ENCODE results near the gene PFKFB2. TPM values are rescaled to one million over a fixed set of nuclear protein-coding genes. Genes with fewer than 3 reads are reported as not detected.
A peak's percentile ranks its signal among the peaks of the same experiment; 100 is the strongest.

The PFKFB2 gene
- total RNA-seq, 2 experiments from 2014 or later = 3.2 to 4.0 TPM

GRCh38 chr1:207024202-207025145 lies 28.6 kb upstream of the PFKFB2 start:
- H3K4me3 Mint-ChIP-seq = no peak overlapping the region
- intact Hi-C loops (cut with DNase I, micrococcal nuclease) = no loop called here
- no peak for TF ChIP-seq CTCF (IDR thresholded peaks at IDR 0.05)
- ChIA-PET POLR2A (no interaction called here), CTCF (interaction anchor here (1.1 kb wide), 1 partner anchor 10 kb away, joined by 4 read pairs; no protein-coding TSS in a partner anchor)
- no peak for ATAC-seq (ENCODE audit: poor library complexity)
- H3K4me1 Mint-ChIP-seq (ENCODE audit: low read depth) = no peaks in the 10 kb centered on the region
- H3K27me3 ChIP-seq (ENCODE audit: control insufficient read depth in 1 of 2, insufficient read depth in 2 of 2, low read length in 2 of 2) = peaks cover 6 to 8% of the 10 kb centered on the region in 2 experiments
- no peaks in the 10 kb centered on the region for H3K36me3 ChIP-seq (ENCODE audit: insufficient read depth, low read length)
- DNase-seq = peak in 2 of 14 experiments; percentile 15 to 26
- H3K4me1 ChIP-seq (ENCODE audit: insufficient read depth, low read length) = no peaks in the 10 kb centered on the region
- H3K9me3 ChIP-seq (ENCODE audit: control insufficient read depth in 1 of 2, insufficient read depth in 1 of 2, low read length in 2 of 2) = peaks cover 0 to 3% of the 10 kb centered on the region in 2 experiments
- H3K27ac ChIP-seq (ENCODE audit: low read depth in 1 of 2, low read length in 2 of 2) = no peak overlapping the region
- no peak overlapping the region for H3K27ac Mint-ChIP-seq
- no peaks in the 10 kb centered on the region for H3K9me3 Mint-ChIP-seq
- H3K27me3 Mint-ChIP-seq = peaks cover 46% of the 10 kb centered on the region
- no peaks in the 10 kb centered on the region for H3K36me3 Mint-ChIP-seq (ENCODE audit: low read depth)
- H3K4me3 ChIP-seq (ENCODE audit: low read length) = no peak overlapping the region

DNA sequence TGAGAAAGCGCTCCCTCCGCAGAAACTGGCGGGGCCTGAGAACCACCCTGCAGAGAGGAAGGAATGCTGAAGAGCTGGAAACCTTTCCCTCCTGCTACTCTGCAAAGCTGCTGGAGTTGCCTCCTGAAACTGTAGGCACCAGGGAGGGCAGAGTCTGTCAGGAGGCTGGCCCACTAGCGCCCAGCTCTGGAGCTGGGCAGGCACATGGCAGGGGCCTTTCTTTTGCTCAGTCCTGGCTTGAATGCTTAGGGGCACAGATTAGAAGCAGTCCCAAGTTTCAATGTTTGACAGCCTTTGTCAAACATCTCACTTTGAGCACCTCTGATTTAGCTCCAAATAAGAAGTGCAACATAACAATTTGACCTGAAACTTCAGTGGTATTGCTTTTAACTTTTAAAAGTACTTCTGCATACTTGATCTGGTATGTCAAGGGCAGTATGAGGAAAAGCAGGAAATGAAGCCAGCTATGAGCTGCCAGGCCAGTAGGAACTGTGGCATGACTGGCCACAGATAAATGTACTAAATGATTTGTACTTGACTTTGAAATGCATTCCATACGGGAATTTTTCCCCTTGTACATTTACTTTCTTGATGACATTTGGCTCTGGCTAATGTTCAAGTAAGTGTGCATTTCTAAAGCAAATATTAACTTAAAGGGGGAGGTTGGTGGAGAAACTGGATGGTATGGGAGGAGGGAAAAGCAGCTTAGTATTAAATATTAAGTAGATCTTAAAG lies 27.8 kb upstream of the PFKFB2 start:
- intact Hi-C loops (cut with DNase I, micrococcal nuclease) = no loop called here
- POLR2A ChIA-PET = no interaction called here
- H3K4me3 Mint-ChIP-seq = no peak overlapping the region
- Histone ChIP-seq H3K9me3 (ENCODE audit: control insufficient read depth in 1 of 2, insufficient read depth in 1 of 2, low read length in 2 of 2) (peaks cover 0 to 3% of the 10 kb centered on the region in 2 experiments), H3K27me3 (ENCODE audit: control insufficient read depth in 1 of 2, insufficient read depth in 2 of 2, low read length in 2 of 2) (peaks cover 8% of the 10 kb centered on the region in 2 experiments), H3K36me3 (ENCODE audit: insufficient read depth, low read length) (no peaks in the 10 kb centered on the region), H3K4me1 (ENCODE audit: insufficient read depth, low read length) (no peaks in the 10 kb centered on the region), H3K4me3 (ENCODE audit: low read length) (no peak overlapping the region), H3K27ac (ENCODE audit: low read depth in 1 of 2, low read length in 2 of 2) (no peak overlapping the region)
- H3K4me1 Mint-ChIP-seq (ENCODE audit: low read depth) = no peaks in the 10 kb centered on the region
- no peak for TF ChIP-seq CTCF (IDR thresholded peaks at IDR 0.05)
- CTCF ChIA-PET = interaction anchor here (0.6 kb wide), 1 partner anchor 580 kb away, joined by 3 read pairs; no protein-coding TSS in a partner anchor
- DNase-seq = no peak
- H3K9me3 Mint-ChIP-seq = no peaks in the 10 kb centered on the region
- no peak overlapping the region for H3K27ac Mint-ChIP-seq
- H3K36me3 Mint-ChIP-seq (ENCODE audit: low read depth) = no peaks in the 10 kb centered on the region
- peaks cover 51% of the 10 kb centered on the region for H3K27me3 Mint-ChIP-seq
- no peak for ATAC-seq (ENCODE audit: poor library complexity)

DNA sequence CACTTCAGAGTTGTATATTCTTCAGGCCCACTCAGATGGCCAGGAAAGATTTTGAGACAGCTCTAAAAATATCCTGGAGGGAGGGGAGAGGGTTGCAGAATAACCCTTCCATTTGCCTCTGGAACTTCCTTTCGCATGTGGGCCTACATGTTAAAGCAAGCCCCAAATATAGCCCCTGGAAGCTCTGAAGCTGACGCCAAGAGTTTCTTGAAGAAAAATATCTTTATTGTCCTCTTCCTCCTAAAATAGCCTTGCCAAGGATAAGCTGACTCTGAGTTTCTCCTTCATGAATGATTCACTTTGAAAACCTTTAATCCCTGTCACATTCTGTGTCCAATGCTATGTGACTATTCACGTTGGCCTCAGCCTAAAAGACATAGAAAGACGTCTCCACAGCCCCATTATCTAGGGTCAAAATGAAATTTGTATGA lies 27.0 kb upstream of the PFKFB2 start:
- H3K9me3 Mint-ChIP-seq = no peaks in the 10 kb centered on the region

More for the DNA sequence above, 27.0 kb upstream of the PFKFB2 start:
- H3K27me3 Mint-ChIP-seq = peaks cover 59% of the 10 kb centered on the region
- H3K27ac Mint-ChIP-seq = no peak overlapping the region
- Histone ChIP-seq H3K4me1 (ENCODE audit: insufficient read depth, low read length) (no peaks in the 10 kb centered on the region), H3K4me3 (ENCODE audit: low read length) (no peak overlapping the region), H3K27me3 (ENCODE audit: control insufficient read depth in 1 of 2, insufficient read depth in 2 of 2, low read length in 2 of 2) (peaks cover 13 to 15% of the 10 kb centered on the region in 2 experiments), H3K36me3 (ENCODE audit: insufficient read depth, low read length) (no peaks in the 10 kb centered on the region), H3K27ac (ENCODE audit: low read depth in 1 of 2, low read length in 2 of 2) (no peak overlapping the region), H3K9me3 (ENCODE audit: control insufficient read depth in 1 of 2, insufficient read depth in 1 of 2, low read length in 2 of 2) (peaks cover 0 to 3% of the 10 kb centered on the region in 2 experiments)
- ATAC-seq (ENCODE audit: poor library complexity) (no peak), DNase-seq (no peak)
- ChIA-PET POLR2A (no interaction called here), CTCF (no interaction called here)
- intact Hi-C loops (cut with DNase I, micrococcal nuclease) = no loop called here
- H3K4me1 Mint-ChIP-seq (ENCODE audit: low read depth) = no peaks in the 10 kb centered on the region
- TF ChIP-seq CTCF (IDR thresholded peaks at IDR 0.05) = no peak
- no peaks in the 10 kb centered on the region for H3K36me3 Mint-ChIP-seq (ENCODE audit: low read depth)
- H3K4me3 Mint-ChIP-seq = no peak overlapping the region
